GM12891 (cell line): ENCODE results near the gene UBFD1.

Experiments used
- DNase-seq: peaks from one replicate; pipeline ENCODE4 v3.0.0; 2011; ENCODE audit warnings: low spot score; ENCODE audit not compliant: insufficient read length
- FAIRE-seq: peaks from 2 replicates; lab custom pipeline; 2011; peaks lifted over from hg19 to GRCh38; lab: Jason Lieb, UNC
- PAX5 ChIP-seq: IDR thresholded peaks from 2 replicates; pipeline ENCODE4 v1.6.1; 2011; ENCODE audit warnings: low read length, moderate library complexity, mild to moderate bottlenecking; ENCODE audit not compliant: insufficient read depth, severe bottlenecking
- POLR2A ChIP-seq: IDR thresholded peaks from 2 replicates; pipeline ENCODE4 v1.6.1; 2011; ENCODE audit warnings: low read depth, low read length, control low read depth
- POLR2AphosphoS5 ChIP-seq: IDR thresholded peaks from 2 replicates; pipeline ENCODE4 v1.6.1; 2011; ENCODE audit warnings: low read depth, low read length, control low read depth
- POU2F2 ChIP-seq: IDR thresholded peaks from 2 replicates; pipeline ENCODE4 v1.6.1; 2011; ENCODE audit warnings: low read depth, mild to moderate bottlenecking, control low read depth, low read length, moderate library complexity
- SPI1 ChIP-seq: IDR thresholded peaks from 2 replicates; pipeline ENCODE4 v1.6.1; 2011; ENCODE audit warnings: low read depth, low read length, control low read depth
- TAF1 ChIP-seq: IDR thresholded peaks from 2 replicates; pipeline ENCODE4 v1.6.1; 2011; ENCODE audit warnings: low read depth, low read length, control low read depth

The UBFD1 gene

DNA sequence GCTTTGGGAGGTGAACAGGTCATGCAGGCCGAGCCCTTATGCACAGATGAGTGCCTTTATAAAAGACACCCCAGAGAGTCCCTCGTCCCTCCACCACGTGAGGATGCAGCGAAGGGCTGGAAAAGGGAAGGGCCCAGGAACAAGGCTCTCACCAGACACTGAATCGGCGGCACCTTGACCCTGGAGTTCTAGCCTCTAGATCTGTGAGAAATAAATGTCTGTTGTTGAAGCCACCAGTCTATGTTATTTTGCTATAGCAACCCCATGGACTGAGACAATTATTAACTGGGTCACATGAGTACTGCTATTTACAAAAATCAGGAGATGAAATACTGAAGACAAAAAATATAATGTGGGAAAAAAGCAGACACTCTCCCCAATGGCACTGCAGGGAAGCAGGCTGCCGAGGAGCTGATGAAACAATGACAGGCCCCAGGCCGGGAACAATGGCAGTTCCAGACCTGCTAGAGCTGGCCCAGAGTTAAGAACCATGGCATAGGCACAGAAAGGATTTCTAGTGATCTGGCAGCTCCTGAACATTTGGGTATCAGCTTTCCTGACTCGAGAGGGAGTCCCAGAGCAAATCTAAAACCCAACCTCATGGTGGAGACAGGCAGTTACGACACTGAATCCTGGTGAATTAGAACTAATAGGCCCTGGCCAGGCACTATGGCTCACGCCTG lies 29.4 kb upstream of the UBFD1 start:
- no peak for DNase-seq
- FAIRE-seq, result no peak
- TF ChIP-seq POU2F2 (no peak), POLR2A (no peak), TAF1 (no peak), SPI1 (no peak), POLR2AphosphoS5 (no peak), PAX5 (no peak)

DNA sequence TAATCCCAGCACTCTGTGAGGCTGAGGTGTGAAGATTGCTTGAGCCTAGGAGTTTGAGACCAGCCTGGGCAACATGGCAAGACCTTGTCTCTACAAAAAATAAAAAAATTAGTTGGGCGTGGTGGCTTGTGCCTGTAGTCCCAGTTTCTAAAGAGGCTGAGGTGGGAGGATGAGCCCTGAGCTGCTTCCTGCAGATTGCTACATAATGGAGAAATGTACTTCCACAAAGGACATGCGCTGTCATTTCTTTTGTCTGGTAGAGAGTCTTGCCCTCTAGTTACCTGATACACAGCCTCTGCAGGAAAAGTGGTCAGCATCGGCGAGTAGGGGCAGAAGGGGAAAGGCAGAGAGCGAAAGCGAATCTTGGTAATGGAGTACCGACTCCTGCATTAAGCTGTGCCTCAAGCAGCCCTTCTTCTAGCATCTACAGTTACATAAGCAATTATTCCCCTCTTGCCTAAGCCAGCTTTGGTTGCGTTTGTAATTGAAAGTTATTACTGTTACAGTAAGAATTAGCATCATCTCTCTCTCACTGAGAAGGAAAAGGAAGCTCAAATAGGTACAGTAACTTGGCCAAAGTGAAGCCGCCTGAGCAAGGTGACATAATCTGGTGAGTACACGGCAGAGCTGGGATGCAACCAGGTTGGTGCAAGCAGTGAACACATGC lies 28.8 kb upstream of the UBFD1 start:
- FAIRE-seq (no peak), DNase-seq (no peak)
- TF ChIP-seq POLR2AphosphoS5 (no peak), TAF1 (no peak), POLR2A (no peak), POU2F2 (no peak), SPI1 (no peak), PAX5 (no peak)

- TF ChIP-seq POU2F2 (no peak), POLR2AphosphoS5 (no peak)
- FAIRE-seq, result no peak
- DNase-seq, result no peak
These were observed 27.5 kb upstream of the UBFD1 start for GRCh38 chr16:23530062-23530461.

DNA sequence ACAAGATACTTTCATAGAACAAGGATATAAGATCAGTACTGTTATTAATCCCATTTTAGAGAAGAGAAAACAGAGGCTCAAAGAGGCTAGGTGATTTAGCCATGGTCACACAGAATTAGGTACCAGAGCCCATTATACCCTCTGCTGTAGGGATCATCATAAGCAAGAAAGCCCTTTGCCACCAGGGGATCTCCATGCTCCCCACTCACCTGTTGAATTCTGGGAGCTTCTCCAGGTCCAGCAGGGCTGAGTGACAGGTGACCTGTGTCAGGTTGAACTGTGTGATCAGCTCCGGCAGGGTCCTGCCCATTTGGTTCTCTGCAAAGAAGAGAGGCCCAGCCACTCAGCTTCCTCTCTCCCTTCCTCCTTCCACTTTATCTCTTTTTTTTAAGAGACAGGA lies 25.1 kb upstream of the UBFD1 start:
- TF ChIP-seq SPI1 (no peak), POU2F2 (no peak), TAF1 (no peak), POLR2A (no peak), PAX5 (no peak), POLR2AphosphoS5 (no peak)

DNA sequence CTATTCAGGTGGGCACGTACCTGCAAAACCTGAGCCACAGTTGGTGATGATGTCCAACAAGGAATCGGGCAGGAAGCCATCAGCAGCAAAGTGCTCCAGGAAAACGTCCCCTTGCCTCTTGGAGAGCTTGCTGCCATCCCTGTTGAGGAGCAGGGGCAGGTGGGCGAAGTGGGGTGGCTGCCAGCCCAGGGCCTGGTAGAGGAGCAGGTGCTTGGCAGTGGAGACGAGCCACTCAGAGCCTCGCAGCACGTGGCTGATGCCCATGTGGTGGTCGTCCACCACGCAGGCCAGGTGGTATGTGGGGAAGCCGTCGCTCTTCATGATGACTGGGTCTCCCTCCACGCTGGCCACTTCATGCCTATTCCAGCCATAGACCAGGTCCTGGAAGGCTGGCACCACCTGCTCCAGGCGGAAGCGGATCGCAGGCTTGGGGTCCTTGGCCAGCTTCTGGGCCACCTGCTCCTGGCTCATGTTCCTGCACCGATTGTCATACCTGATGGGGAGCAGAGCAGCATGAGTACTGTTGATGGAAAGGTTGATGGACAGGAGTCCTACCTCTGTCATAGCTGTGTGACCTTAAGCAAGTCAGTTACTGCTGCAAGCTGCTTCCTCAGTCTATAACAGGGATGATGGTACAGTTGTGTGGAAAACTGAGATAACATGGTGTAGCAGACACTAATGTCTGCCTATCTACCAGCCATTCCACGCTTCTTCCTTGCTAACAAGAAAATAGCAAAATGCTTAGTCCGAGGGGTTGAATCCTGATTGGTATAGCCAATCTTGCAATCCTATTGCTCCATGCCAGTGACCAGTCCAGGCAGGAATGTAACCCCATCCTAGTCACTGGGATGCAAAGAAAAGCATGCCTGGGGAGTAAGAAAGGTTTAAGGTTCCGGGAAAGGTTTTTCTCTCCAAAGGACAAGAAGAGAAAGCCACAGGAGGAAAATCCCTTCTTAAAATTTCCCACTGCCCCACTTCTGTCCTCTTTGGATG lies 22.4 kb upstream of the UBFD1 start:
- DNase-seq (no peak), FAIRE-seq (no peak)
- TF ChIP-seq PAX5 (no peak), POLR2A (no peak), POLR2AphosphoS5 (no peak), SPI1 (no peak), TAF1 (no peak), POU2F2 (no peak)

More for the DNA sequence above, 25.1 kb upstream of the UBFD1 start:
- FAIRE-seq (no peak), DNase-seq (no peak)

GRCh38 chr16:23535901-23536300 lies 21.6 kb upstream of the UBFD1 start:
- FAIRE-seq, result no peak
- TF ChIP-seq POU2F2, result no peak
- no peak for TF ChIP-seq POLR2A
- TF ChIP-seq PAX5, result no peak
- no peak for TF ChIP-seq SPI1
- TF ChIP-seq POLR2AphosphoS5, result no peak
- TF ChIP-seq TAF1, result no peak

DNA sequence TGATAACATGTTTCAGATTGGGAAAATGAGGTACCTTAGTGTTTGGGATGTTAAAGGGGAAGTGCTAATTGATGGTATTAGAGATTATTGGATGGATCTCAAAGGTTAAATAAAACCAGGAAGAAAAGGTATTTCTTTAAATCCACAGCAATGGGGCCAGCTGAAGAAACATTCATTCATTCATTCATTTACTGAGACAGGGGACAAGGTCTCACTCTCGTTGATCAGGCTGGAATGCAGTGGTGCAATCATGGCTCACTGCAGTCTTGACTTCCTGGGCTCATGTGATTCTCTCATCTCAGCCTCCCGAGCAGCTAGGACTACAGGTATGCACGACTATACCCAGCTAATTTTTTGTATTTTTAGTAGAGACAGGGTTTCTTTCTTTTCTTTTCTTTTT lies 20.1 kb upstream of the UBFD1 start:
- no peak for FAIRE-seq
- DNase-seq, result no peak
- TF ChIP-seq POU2F2, result no peak
- no peak for TF ChIP-seq SPI1
- TF ChIP-seq TAF1, result no peak
- TF ChIP-seq POLR2A, result no peak
- no peak for TF ChIP-seq PAX5
- TF ChIP-seq POLR2AphosphoS5, result no peak

More at GRCh38 chr16:23535901-23536300, 21.6 kb upstream of the UBFD1 start:
- DNase-seq, result no peak

DNA sequence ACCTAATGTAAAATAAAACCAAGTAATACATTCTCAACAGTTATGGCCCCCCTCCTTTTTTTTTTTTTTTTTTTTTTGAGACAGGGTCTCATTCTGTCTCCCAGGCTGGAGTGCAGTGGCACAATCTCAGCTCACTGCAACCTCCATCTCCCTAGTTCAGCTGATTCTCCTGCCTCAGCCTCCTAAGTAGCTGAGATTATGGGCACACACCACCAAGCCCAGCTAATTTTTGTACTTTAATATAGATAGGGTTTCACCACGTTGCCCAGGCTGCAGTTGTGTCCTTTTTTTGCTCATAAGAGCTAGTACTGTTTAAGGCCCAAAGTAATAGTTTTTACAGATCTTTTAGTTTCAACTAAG lies 18.6 kb upstream of the UBFD1 start:
- FAIRE-seq, result no peak
- no peak for TF ChIP-seq SPI1
- TF ChIP-seq TAF1, result no peak
- no peak for TF ChIP-seq PAX5
- no peak for TF ChIP-seq POLR2A
- no peak for TF ChIP-seq POU2F2
- no peak for DNase-seq
